PFSK-1 (cell line): ENCODE results near the gene ACOX1.

Source experiments
- FOXP2 ChIP-seq: optimal IDR thresholded peaks from 2 replicates; pipeline ENCODE3; 2011; ENCODE audit warnings: borderline replicate concordance, control low read depth, inconsistent platforms; ENCODE audit not compliant: insufficient read depth; ENCODE audit errors: extremely low read length, extremely low read depth
- POLR2AphosphoS5 ChIP-seq: IDR thresholded peaks from 2 replicates; pipeline ENCODE4 v1.6.1; 2012; ENCODE audit warnings: low read depth, mild to moderate bottlenecking, control low read depth, low read length, moderate library complexity
- SIN3A ChIP-seq: IDR thresholded peaks from 2 replicates; pipeline ENCODE4 v1.6.1; 2012; ENCODE audit warnings: mild to moderate bottlenecking, low read length, moderate library complexity, borderline replicate concordance; ENCODE audit not compliant: insufficient read depth
- TAF1 ChIP-seq: IDR thresholded peaks from 2 replicates; pipeline ENCODE4 v1.6.1; 2012; ENCODE audit warnings: low read length, control low read depth, borderline replicate concordance; ENCODE audit not compliant: insufficient read depth
- TF ChIP-seq, protein P1 (sequence below), 2 experiments: IDR thresholded peaks; 2 replicates each; pipeline versions ENCODE4 v1.6.1 to v1.8.0; 2011 to 2012; ENCODE audit warnings: low read depth in 2 of 2, low read length in 2 of 2, control low read depth in 1 of 2, inconsistent platforms in 1 of 2, mild to moderate bottlenecking in 1 of 2, moderate library complexity in 1 of 2; ENCODE audit not compliant: insufficient read depth in 1 of 2

Gene ACOX1

GRCh38 chr17:76014100-76014924 lies 35.3 kb upstream of the ACOX1 start:
- TF ChIP-seq SIN3A (no peak), FOXP2 (peak; percentile 13)

GRCh38 chr17:76013377-76013932 lies 34.5 kb upstream of the ACOX1 start:
- TF ChIP-seq, protein P1, sequence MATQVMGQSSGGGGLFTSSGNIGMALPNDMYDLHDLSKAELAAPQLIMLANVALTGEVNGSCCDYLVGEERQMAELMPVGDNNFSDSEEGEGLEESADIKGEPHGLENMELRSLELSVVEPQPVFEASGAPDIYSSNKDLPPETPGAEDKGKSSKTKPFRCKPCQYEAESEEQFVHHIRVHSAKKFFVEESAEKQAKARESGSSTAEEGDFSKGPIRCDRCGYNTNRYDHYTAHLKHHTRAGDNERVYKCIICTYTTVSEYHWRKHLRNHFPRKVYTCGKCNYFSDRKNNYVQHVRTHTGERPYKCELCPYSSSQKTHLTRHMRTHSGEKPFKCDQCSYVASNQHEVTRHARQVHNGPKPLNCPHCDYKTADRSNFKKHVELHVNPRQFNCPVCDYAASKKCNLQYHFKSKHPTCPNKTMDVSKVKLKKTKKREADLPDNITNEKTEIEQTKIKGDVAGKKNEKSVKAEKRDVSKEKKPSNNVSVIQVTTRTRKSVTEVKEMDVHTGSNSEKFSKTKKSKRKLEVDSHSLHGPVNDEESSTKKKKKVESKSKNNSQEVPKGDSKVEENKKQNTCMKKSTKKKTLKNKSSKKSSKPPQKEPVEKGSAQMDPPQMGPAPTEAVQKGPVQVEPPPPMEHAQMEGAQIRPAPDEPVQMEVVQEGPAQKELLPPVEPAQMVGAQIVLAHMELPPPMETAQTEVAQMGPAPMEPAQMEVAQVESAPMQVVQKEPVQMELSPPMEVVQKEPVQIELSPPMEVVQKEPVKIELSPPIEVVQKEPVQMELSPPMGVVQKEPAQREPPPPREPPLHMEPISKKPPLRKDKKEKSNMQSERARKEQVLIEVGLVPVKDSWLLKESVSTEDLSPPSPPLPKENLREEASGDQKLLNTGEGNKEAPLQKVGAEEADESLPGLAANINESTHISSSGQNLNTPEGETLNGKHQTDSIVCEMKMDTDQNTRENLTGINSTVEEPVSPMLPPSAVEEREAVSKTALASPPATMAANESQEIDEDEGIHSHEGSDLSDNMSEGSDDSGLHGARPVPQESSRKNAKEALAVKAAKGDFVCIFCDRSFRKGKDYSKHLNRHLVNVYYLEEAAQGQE (IDR thresholded peaks at IDR 0.05; ENCODE audit: insufficient read depth in 1 of 2, low read depth in 2 of 2, low read length in 2 of 2), result no peak
- TF ChIP-seq POLR2AphosphoS5 (no peak), SIN3A (no peak), FOXP2 (no peak), TAF1 (no peak)

GRCh38 chr17:76011951-76012350 lies 33.0 kb upstream of the ACOX1 start:
- TF ChIP-seq SIN3A, result no peak
- TF ChIP-seq POLR2AphosphoS5, result no peak
- no peak for TF ChIP-seq FOXP2

- TF ChIP-seq POLR2AphosphoS5 (no peak), SIN3A (no peak), FOXP2 (no peak), TAF1 (no peak)
- TF ChIP-seq, protein P1 (IDR thresholded peaks at IDR 0.05; ENCODE audit: insufficient read depth in 1 of 2, low read depth in 2 of 2, low read length in 2 of 2), result no peak
Measured at GRCh38 chr17:76009969-76010661, 31.1 kb upstream of the ACOX1 start.

DNA sequence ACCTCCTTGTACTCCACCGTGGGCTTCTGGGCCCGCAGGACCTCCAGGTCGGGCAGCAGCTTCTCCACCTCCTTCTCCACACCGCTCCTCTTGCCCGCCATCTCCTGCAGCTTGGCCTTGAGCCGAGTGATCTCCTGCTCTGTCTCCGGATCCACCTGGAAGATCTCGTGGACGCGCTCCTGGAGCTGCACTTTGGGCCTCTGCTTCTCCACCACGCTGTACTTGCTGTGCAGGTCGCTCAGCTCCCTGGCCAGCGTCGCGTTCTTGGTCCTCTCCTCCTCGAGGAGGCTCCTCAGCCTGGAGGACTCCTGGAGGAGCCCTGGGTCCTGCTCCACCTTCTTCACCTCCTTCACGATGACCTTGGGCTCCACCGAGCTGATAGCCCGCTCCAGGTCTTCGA lies 30.5 kb upstream of the ACOX1 start:
- TF ChIP-seq TAF1 (no peak), POLR2AphosphoS5 (no peak), SIN3A (no peak), FOXP2 (no peak)
- TF ChIP-seq, protein P1 (IDR thresholded peaks at IDR 0.05; ENCODE audit: insufficient read depth in 1 of 2, low read depth in 2 of 2, low read length in 2 of 2), result no peak
